NCI-H82 treated with DMSO at 0.1 percent for 48 hours (cell line): ENCODE measurements around the gene TMEM234.

Experiments
- DNase-seq: peaks from one replicate; lab custom pipeline; 2025; ENCODE audit not compliant: unreplicated experiment; lab: John Stamatoyannopoulos, UW

Gene TMEM234

DNA sequence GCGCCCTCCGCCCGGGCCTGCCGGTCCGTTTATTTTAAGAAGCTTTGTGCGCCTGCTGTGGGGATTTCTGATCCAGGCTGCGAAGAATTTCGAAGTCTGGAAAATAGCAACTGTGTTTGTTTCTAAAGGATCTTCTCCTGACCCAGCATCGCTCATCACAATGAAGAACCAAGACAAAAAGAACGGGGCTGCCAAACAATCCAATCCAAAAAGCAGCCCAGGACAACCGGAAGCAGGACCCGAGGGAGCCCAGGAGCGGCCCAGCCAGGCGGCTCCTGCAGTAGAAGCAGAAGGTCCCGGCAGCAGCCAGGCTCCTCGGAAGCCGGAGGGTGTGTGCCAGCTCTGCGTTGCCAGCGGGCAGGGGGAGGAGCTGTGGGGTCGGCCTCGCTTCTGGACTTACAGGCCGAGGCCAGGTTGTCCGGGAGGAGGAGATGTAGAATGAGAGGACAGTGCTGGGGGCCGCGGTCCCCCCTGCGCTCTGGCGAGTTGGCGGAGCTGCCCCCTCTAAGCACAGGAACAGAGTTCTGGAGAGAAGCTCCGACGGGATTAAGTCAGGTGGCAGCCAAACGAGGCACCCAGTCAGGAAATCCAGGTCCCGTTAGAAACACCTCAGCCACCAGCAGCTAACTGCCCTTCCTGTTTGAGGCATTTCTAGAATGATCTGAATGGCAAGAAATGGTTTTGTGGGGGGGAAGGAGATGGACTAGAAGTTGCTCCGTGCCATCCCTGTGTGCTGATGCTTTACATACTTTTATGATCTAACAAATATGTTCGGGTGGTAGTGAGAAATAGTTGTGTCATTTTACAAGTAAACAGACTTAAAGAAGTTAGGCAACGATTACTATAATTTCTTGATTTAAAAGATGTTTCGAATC lies 41.7 kb downstream of the TMEM234 start:
- no peak for DNase-seq

DNA sequence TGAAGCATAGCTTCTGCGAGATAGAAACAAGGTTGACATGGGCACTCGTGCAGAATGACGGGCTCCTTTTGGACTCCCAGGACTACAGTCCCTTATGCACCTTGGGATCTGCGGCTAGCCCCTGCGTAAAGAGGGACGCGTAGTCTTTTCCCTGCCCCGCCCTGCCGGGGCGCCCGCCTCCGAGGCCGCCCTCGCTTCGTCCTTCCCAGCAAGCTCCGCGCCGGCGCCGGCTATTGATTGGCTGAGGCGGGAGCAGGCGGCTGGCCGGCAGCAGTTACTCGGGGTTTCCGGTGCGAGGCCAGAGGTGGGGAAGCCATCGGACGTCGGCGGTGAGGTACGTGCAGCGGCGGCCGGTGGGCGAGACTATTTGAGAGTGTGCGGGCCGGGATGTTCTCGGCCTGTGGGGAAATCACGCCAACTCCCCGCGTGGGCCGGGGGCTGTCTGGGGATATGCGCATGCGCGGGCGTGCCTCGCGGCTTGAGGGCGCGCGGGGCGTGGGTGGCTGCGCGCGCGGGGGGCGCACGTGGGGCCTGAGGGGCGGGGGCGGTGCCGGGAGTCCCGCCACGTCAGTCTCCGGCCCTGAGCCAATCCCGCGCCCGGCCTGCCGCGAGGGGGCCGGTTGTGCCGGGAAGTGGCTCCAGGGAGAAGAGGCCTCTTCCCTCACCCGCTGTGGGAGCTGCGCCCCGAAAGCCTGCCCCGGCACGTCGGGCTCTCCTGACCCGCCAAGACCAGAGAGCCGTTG lies 42.5 kb downstream of the TMEM234 start, which contains the start of gene TXLNA:
TXLNA (plus strand) TSS at position 233 of the 743 bp plus-strand sequence. CDS start 671 bp downstream, outside the sequence.
- DNase-seq = peak; percentile 78

- DNase-seq = no peak
Measured at GRCh38 chr1:32179193-32179442, 43.0 kb downstream of the TMEM234 start.

DNA sequence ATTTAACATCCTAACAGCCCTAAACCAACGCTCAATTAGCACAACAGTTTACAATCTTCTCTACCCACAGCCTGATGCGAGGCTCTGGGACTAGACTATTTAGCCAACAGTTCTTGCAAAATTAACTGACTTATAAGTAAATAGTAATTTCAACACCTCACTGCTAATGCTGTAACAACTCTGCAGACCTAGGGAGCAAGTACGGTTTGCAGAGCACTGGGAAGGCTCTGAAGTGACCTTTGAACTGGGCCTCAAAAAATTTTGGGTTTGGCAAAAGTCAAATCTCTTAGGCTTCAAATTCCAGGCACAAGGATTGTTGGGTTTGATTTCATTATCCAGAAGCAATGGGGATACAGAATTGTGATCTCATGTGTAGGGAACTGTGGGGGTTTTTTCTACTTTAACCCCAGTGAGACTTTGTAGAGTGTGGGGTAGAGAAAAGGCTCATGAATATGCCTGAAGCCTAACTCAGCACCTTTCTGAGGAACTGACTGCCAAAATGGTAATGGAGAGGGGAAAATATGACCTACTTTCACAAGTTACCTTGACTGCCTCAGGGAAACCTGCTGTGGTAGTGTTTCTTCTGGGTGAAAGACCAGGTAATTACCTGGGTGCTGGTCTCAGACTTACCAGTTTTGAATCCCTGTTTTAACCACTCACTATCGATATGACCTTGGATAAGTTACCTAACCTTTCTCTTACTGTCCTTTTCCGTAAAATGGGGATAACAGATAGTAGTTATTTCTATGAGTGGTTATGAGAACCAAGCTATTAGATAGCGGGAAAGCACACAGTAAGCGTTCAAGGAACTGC lies 43.6 kb downstream of the TMEM234 start:
- no peak for DNase-seq

- DNase-seq = no peak
Measured at GRCh38 chr1:32172621-32173245, 49.4 kb downstream of the TMEM234 start.

DNA sequence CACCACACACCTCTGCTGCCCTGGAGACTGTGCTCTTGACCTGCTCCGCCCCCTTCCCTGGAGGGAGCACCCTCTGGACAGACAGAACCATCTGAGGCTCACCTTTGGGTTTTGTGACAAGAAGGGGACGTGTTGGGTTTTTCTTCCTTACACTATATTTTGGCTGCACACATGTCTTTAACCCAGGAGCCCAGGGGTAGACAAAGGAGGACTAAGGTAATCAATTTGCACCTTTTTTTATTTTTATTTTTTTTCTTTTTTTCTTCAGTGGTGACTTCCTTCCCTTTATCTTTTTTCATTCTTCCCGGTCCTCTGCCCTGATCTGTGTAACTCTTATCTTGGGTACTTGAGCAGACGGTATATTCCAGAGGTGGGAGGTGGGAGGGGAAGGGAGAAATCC lies 51.2 kb downstream of the TMEM234 start:
- no peak for DNase-seq
